Stimulated activated CD8-positive, alpha-beta memory T cell treated with anti-CD3 and anti-CD28 coated beads, Interleukin-15, amount 100 ng/mL, for 48 hours (primary cell): ENCODE measurements around the gene USP2.

Source experiments
- DNase-seq, 2 donors: peaks; one replicate each; pipeline ENCODE4 v3.0.0-alpha.2; 2020; ENCODE audit warnings: low read depth in 2 of 2

USP2 gene

GRCh38 chr11:119306373-119306890 lies 75.1 kb downstream of the USP2 start:
- DNase-seq: no peak

GRCh38 chr11:119305556-119306372 lies 75.7 kb downstream of the USP2 start:
- DNase-seq: no peak
